Activated T-cell treated with anti-CD3 and anti-CD28 coated beads, Interleukin-2, amount 50 U/mL, for 4 hours (primary cell): ENCODE data around the gene BDKRB1. TPM values are rescaled to one million over a fixed set of nuclear protein-coding genes. Genes with fewer than 3 reads are reported as not detected.

Experiments used
- ATAC-seq, 2 donors: fragments of 200-7000 bp; cut with Tn5 transposase; one replicate each; pipeline ENCODE4 v1.10.0; 2021
- DNase-seq: peaks from one replicate; pipeline ENCODE4 v3.0.0-alpha.2; 2020
- H3K27me3 Mint-ChIP-seq: one replicate; pipeline ENCODE4 v1.8.0; 2021; ENCODE audit warnings: low read depth, mixed read lengths
- H3K36me3 Mint-ChIP-seq: one replicate; pipeline ENCODE4 v1.8.0; 2022; ENCODE audit warnings: mixed read lengths; ENCODE audit not compliant: insufficient read depth
- H3K4me1 Mint-ChIP-seq: one replicate; pipeline ENCODE4 v1.8.0; 2021; ENCODE audit warnings: low read depth, mixed read lengths
- H3K4me3 Mint-ChIP-seq: one replicate; pipeline ENCODE4 v1.8.0; 2021; ENCODE audit warnings: mild to moderate bottlenecking, moderate library complexity, mixed read lengths
- H3K9me3 Mint-ChIP-seq: one replicate; pipeline ENCODE4 v1.8.0; 2021; ENCODE audit warnings: mixed read lengths
- total RNA-seq, 3 donors: library from RNA; stranded (reverse); gene quantifications; one replicate each; pipeline ENCODE4 v1.2.1, GENCODE V29; 2021

Gene BDKRB1
- total RNA-seq, 3 donors from 2014 or later, result not detected

DNA sequence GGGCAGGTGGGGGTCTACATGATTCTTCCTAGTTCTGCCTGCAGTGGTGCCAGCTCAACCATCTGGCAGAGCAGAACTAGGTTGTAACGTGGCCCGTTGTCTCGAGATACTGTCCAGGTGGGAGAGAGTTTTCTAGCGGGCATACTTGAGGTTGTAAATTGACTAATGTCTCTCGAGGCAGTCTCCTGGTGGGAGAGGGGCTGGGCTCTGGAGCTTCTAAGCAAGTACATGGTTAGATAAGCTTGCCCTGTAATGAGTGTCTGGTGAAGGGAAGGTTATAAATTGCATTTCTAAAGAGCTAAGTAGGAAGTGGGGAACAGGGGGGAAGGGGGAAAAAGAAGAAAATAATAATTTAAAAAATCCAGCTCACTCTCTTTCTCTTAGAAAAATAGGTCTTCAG lies 18.1 kb downstream of the BDKRB1 start:
- Mint-ChIP-seq H3K36me3 (no peaks in the 10 kb centered on the region), H3K4me3 (no peak overlapping the region), H3K27me3 (no peaks in the 10 kb centered on the region), H3K9me3 (peaks cover 4% of the 10 kb centered on the region), H3K4me1 (no peaks in the 10 kb centered on the region)
- ATAC-seq (no peak), DNase-seq (no peak)

DNA sequence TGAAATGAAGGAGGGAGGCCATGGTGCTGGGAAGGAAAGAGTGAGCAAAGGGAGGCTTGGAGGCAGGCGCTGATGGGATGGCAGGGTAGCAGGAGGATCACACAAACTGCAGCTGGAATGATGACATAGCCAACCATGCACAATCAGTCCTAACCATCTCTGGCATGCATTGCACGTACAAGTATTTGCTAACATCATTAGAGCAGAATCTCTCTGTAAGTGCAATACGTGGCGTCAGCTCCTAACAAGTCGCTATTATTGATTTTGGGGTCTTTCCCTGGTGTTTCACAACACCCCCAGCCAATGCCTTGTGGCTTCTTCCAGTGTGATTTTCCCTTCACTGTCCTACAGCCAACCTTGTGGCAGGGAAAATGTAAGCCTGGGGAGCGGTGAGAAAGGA lies 18.5 kb downstream of the BDKRB1 start:
- DNase-seq (no peak), ATAC-seq (no peak)
- peaks cover 4% of the 10 kb centered on the region for H3K9me3 Mint-ChIP-seq
- no peaks in the 10 kb centered on the region for H3K4me1 Mint-ChIP-seq
- no peaks in the 10 kb centered on the region for H3K27me3 Mint-ChIP-seq
- no peak overlapping the region for H3K4me3 Mint-ChIP-seq
- H3K36me3 Mint-ChIP-seq, result peaks cover 3% of the 10 kb centered on the region

DNA sequence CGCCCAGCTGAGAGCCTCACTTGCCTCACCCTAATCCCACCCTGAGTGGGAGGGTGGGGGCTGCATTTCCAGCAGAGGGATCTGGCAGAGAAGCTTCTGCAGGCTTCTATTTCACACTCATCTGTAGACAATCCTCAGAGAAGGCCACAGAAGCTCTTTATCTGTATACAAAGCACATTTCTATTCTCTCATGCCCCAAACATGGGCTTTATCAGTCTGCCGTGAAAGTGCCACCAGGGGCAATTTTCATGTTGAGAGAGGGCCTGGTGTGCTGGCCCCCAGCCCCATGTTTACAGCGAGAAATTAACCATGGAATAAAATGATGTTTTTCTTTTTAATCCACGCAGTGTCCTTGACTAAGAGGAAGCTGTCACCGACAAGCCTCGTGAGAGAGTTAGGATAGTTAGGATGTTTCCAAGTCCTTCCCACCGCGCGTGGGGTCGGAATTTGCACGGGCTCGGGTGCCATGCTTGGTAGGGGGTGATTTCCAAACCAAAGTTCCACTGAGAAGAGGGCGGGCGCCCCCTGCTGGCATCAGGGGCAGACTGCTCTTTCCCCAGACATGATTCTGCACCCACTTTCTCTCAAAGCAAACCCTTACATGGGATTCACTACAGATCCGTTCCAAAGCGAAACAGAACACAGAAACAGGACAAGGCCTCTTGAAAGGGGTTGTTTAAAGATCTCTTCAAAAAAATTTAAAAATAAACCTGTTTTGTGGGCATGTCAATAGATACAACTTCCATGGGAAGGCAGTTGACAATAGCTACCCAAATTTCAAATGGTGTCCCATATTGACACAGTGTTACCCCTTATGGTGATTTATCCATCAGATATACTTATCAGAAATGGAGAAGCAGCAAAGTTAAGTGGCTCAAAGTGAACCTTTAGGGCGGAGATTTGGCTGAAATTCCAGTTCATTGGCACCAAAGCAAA lies 19.4 kb downstream of the BDKRB1 start:
- peak in 1 of 2 donors; percentile 32 for ATAC-seq
- DNase-seq, result peak; percentile 67
- Mint-ChIP-seq H3K4me3 (no peak overlapping the region), H3K27me3 (no peaks in the 10 kb centered on the region), H3K36me3 (peaks cover 4% of the 10 kb centered on the region), H3K4me1 (no peaks in the 10 kb centered on the region), H3K9me3 (peaks cover 4% of the 10 kb centered on the region)

DNA sequence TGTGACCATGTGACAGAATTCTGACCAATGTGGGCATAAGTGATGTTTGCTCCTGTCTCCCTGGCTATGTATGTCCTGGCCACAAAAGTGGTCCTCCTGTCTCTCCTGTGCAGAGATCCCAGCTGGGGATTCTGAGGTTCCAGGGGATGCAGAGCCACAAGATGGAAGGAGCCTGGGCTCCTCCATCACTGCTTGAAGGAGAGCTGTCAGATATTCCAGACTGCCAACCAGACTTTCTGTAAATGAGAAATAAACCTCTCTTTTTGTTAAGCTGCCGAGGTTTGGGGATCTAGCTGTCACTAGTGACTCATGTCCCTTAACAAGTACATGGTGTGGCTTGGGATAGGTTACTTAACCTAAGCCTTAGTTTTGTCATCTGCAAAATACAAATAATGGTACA lies 21.9 kb downstream of the BDKRB1 start:
- Mint-ChIP-seq H3K4me3 (no peak overlapping the region), H3K9me3 (peaks cover 4% of the 10 kb centered on the region), H3K36me3 (peaks cover 4% of the 10 kb centered on the region), H3K27me3 (no peaks in the 10 kb centered on the region), H3K4me1 (no peaks in the 10 kb centered on the region)
- DNase-seq (no peak), ATAC-seq (no peak)

DNA sequence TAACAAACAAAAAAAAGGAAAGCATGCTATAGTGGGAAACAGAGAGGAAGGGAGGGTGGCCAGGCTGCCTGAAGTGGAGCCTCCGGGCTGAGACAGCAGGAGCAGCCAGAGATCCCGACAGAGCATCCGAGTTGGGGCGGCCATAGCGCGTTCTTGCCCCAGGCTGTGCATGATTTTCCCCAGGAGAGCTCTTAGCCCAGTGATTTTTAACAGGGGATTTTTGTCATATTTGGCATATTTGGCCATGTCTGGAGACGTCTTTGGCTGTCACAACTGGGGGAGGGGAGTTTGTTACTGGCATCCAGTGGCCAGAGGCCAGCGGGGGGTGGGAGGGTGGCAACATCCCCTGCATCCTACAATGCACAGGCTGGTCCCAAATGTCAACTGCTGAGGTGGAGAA lies 23.6 kb downstream of the BDKRB1 start:
- DNase-seq, result no peak
- H3K4me3 Mint-ChIP-seq, result no peak overlapping the region
- H3K4me1 Mint-ChIP-seq, result no peaks in the 10 kb centered on the region
- ATAC-seq, result no peak
- H3K9me3 Mint-ChIP-seq, result peaks cover 4% of the 10 kb centered on the region
- peaks cover 8% of the 10 kb centered on the region for H3K36me3 Mint-ChIP-seq
- H3K27me3 Mint-ChIP-seq, result no peaks in the 10 kb centered on the region

DNA sequence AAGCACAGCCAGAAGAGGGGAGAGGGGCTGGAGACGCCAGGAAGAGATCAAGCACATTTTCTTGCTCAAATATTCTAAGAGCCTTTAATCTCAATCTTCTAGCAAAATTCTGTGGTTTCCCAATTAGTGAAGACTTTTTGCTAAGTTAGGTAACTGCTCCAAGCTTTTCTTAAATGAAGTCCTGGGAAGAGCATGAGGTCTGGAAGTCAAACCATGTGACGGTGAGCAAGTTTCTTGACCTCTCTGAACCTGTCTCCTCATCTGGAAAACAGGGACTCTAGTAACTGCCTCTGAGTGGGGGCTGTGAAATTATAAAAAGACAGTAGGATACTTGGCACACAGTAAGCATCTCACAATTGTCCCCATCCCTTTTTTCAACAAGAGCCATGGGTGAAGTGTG lies 24.1 kb downstream of the BDKRB1 start:
- no peak overlapping the region for H3K4me3 Mint-ChIP-seq
- H3K36me3 Mint-ChIP-seq, result peaks cover 11% of the 10 kb centered on the region
- ATAC-seq, result no peak
- no peaks in the 10 kb centered on the region for H3K4me1 Mint-ChIP-seq
- no peak for DNase-seq
- peaks cover 4% of the 10 kb centered on the region for H3K9me3 Mint-ChIP-seq
- no peaks in the 10 kb centered on the region for H3K27me3 Mint-ChIP-seq

DNA sequence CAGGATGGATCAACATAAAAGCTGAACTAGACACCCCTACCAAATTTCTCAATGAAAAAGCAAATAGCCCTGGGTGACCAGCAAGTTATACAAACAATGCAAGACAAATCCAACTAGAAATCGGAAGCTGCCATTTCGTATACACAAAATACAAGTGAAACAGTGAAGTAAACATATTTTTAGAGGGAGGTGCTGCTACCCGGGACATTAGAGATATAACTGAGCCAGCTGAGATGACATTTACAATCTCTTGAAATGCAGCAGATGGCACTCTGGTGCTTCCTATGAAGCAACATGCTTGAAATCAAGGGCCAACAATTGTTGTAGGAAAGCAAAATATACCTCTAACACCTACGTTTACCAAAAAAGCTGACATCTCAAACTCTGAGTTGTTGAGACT lies 25.5 kb downstream of the BDKRB1 start:
- no peak for ATAC-seq
- Mint-ChIP-seq H3K27me3 (no peaks in the 10 kb centered on the region), H3K4me1 (no peaks in the 10 kb centered on the region), H3K4me3 (no peak overlapping the region), H3K9me3 (peaks cover 4% of the 10 kb centered on the region), H3K36me3 (peaks cover 18% of the 10 kb centered on the region)
- DNase-seq, result no peak

DNA sequence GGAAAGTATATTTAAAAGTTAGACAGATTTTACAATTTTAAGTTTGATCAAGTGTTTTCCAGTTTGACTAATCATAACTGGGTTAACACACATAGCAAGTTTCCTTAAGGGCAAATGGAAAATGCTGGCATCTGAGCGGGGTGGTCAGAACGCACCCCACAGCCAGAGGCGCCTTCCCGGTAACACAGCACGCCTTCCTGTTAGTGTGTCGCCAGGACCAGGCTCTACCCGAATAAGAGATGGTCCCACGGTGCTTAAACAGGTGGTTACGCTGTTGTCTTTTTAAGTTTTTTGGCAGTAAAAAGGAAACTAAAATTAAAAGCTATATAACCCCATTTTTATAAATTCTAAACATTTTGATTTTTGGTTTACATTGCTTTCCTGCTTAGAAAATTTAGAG lies 28.0 kb downstream of the BDKRB1 start:
- H3K9me3 Mint-ChIP-seq, result no peaks in the 10 kb centered on the region
- peaks cover 31% of the 10 kb centered on the region for H3K36me3 Mint-ChIP-seq
- H3K4me3 Mint-ChIP-seq, result no peak overlapping the region
- no peaks in the 10 kb centered on the region for H3K4me1 Mint-ChIP-seq
- ATAC-seq (no peak), DNase-seq (no peak)
- H3K27me3 Mint-ChIP-seq, result no peaks in the 10 kb centered on the region

DNA sequence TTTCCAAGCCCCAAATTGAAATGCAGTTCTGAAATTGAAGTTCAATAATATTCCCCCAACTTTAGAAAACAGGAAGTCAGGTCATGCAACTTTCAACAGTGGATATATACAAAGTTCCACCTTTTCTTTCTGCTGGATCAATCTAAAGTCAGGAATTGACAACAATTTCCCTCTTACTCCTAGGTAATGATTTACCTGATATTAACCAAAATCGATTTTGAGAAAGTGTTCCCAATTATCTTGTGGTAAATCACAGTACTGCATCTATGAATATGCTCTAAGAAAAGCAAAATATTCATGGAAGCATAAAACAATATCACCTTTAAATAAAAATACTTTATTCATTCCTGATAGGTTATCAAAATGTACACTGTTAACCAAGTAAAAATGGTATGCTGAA lies 28.4 kb downstream of the BDKRB1 start:
- Mint-ChIP-seq H3K36me3 (peaks cover 28% of the 10 kb centered on the region), H3K4me3 (no peak overlapping the region), H3K4me1 (no peaks in the 10 kb centered on the region), H3K27me3 (no peaks in the 10 kb centered on the region), H3K9me3 (no peaks in the 10 kb centered on the region)
- DNase-seq (no peak), ATAC-seq (no peak)

DNA sequence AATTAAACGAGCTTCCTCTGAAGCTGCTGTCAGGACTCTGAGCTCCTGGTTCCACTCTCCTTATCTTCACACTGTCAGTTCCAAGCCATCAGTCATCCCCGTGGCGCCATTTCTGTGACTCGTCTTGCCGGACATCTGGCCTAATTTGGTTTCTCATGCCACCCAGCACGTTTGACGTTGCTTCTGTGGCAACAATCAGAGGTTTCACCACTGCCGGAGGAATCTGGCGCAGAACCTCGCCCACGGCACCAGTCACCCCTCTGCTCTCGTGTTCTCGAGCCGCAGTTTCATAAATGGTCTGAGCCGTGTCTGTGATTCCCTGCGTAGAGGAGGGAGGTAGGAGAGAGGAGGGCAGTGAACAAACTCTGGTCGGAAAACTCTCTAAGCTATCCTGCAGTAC lies 29.7 kb downstream of the BDKRB1 start:
- H3K4me1 Mint-ChIP-seq, result no peaks in the 10 kb centered on the region
- ATAC-seq (no peak), DNase-seq (no peak)
- no peaks in the 10 kb centered on the region for H3K9me3 Mint-ChIP-seq
- peaks cover 31% of the 10 kb centered on the region for H3K36me3 Mint-ChIP-seq
- no peak overlapping the region for H3K4me3 Mint-ChIP-seq
- no peaks in the 10 kb centered on the region for H3K27me3 Mint-ChIP-seq

DNA sequence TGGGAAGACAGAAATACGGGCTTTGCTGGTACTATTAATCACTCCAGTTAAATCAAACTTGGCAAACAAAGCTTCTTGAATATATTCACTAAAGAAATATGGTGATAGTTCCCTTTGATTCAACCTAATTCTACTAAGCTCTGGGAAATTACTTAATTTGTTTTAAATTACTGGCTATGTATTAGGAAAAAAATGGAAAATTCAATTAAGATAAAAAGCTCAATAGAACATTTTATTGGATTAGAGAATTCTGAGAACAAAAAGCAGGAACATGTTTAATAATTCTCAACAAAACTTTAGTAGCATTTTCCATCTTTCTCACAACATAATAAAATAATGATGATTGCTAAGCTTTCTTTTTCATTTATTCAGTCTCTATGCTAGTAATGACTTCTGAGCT lies 30.2 kb downstream of the BDKRB1 start:
- ATAC-seq, result no peak
- no peaks in the 10 kb centered on the region for H3K27me3 Mint-ChIP-seq
- no peak overlapping the region for H3K4me3 Mint-ChIP-seq
- no peak for DNase-seq
- H3K4me1 Mint-ChIP-seq, result no peaks in the 10 kb centered on the region
- no peaks in the 10 kb centered on the region for H3K9me3 Mint-ChIP-seq
- peaks cover 31% of the 10 kb centered on the region for H3K36me3 Mint-ChIP-seq

DNA sequence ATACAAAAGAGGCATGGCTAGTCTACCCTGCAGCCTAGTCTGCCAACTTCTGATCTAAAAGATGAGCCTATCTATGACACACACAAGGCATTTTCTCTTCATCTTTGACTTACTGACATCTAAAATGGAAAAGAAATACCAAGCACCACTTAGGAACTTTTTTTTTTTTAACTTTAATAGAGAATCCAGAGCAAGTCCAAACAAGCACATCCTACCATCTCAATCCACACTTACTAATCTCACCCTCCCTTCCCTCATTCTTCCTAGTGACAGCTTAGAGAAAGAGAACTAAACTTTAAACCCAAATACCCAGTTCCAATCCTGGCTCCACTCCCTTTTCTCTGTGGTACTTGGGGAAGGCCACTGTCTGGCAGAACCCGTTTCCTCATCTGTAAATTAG lies 31.8 kb downstream of the BDKRB1 start:
- peaks cover 32% of the 10 kb centered on the region for H3K36me3 Mint-ChIP-seq
- no peaks in the 10 kb centered on the region for H3K4me1 Mint-ChIP-seq
- no peaks in the 10 kb centered on the region for H3K9me3 Mint-ChIP-seq
- ATAC-seq (no peak), DNase-seq (no peak)
- no peak overlapping the region for H3K4me3 Mint-ChIP-seq
- H3K27me3 Mint-ChIP-seq, result no peaks in the 10 kb centered on the region

DNA sequence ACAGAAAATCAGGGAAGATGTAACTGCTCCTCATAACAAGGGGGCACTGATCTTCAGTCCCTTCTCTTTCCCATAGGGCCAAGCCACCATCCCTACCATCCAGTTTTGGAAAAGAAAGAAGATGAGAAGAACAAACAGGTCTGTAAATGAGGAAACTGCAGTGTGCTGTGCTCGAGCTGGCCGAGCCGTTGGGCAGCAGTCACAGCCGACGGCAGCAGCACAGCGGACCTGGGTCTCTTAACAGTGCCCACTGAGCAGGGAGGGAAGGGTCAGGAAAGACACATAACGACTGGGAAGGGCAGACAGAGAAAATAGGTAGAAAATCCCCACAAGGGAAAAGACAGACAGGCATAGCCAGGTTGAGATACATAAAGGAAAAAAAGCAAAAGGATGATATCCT lies 38.2 kb downstream of the BDKRB1 start:
- Mint-ChIP-seq H3K27me3 (no peaks in the 10 kb centered on the region), H3K9me3 (no peaks in the 10 kb centered on the region), H3K36me3 (peaks cover 16% of the 10 kb centered on the region), H3K4me3 (no peak overlapping the region), H3K4me1 (no peaks in the 10 kb centered on the region)
- ATAC-seq (no peak), DNase-seq (no peak)

DNA sequence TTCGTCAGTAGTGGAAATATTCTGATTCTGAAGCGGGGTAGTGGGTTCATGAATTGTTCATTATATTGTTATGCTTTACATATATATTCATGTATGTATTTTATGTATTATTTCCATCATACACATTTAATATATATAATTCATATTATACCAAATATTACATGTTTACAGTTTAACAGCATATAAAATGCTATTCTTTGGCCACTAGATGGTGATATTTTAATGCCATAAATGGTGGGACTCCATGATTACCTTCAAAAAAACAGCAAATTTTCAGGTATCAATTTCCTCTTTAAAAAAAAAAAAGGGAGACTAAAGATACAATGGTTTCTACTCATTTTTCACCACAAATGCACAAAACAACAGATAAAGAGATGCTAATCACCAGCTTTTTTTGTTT lies 41.0 kb downstream of the BDKRB1 start:
- Mint-ChIP-seq H3K27me3 (no peaks in the 10 kb centered on the region), H3K4me1 (no peaks in the 10 kb centered on the region), H3K9me3 (no peaks in the 10 kb centered on the region), H3K4me3 (no peak overlapping the region), H3K36me3 (peaks cover 21% of the 10 kb centered on the region)
- DNase-seq (no peak), ATAC-seq (no peak)

DNA sequence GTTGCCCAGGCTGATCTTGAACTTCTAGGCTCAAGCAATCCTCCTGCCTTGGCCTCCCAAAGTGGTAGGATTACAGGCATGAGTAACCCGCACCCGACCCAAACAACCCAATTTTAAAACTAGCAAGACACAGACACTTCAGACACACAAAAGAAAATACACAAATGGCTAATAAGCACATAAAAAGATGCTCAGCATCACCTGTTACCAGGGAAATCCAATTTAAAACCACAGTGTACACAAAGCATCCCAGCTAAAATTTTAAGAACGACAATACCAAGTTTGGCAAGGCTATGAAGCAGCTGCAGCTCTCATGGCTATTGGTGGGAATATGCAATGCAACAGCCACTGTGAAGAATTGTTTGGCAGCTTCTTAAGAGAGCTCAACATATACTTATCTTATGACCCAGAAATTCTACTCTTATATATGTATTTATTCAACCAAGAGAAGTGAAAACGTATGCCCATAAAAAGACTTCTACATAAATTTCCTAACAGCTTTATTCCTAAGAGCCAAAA lies 42.0 kb downstream of the BDKRB1 start:
- Mint-ChIP-seq H3K9me3 (no peaks in the 10 kb centered on the region), H3K4me3 (no peak overlapping the region), H3K4me1 (no peaks in the 10 kb centered on the region), H3K36me3 (peaks cover 24% of the 10 kb centered on the region), H3K27me3 (no peaks in the 10 kb centered on the region)
- ATAC-seq, result no peak
- DNase-seq, result no peak
